Measurements from ENCODE around the gene NAALADL2. TPM values are rescaled to one million over a fixed set of nuclear protein-coding genes. Genes with fewer than 3 reads are reported as not detected.
"Not testable (repeated sequence)": the region's sequence is repeated elsewhere in the genome, so short reads cannot be mapped to it uniquely, and the experiment has no call there.

Gene NAALADL2
- total RNA-seq, 4 donors from 2014 or later = 0.36 to 9.2 (median 0.63) TPM

DNA sequence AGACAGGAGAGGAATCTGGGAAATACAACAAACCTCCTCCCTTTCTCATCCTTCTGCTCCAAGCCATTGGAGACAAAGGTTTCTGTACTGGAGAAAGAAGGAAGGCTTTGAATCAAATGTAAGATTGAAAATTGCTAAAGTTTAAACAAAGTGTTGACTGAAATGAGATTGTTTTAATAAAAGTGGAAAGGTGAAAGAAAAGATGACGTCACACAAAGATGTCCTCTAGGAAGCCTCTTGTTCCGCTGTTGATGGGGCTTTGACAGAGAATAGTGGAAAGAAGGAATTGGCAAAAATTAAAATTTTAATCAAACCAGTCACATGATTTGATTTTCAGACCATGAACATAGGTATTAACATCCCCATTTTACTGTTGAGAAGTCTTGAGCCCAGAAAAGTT lies 967.6 kb downstream of the NAALADL2 start:
- in situ Hi-C loops (cut with MboI; ENCODE audit: low sequenced_read_pairs in 4 of 4) (no loop called here), intact Hi-C loops (cut with DNase I; ENCODE audit: low total_unique reads) (no loop called here)
- DNase-seq (no peak), ATAC-seq (no peak)
- H3K9me3 ChIP-seq = no peaks in the 10 kb centered on the region
- TF ChIP-seq POLR2A (IDR thresholded peaks at IDR 0.05) = no peak
- TF ChIP-seq, protein P1, sequence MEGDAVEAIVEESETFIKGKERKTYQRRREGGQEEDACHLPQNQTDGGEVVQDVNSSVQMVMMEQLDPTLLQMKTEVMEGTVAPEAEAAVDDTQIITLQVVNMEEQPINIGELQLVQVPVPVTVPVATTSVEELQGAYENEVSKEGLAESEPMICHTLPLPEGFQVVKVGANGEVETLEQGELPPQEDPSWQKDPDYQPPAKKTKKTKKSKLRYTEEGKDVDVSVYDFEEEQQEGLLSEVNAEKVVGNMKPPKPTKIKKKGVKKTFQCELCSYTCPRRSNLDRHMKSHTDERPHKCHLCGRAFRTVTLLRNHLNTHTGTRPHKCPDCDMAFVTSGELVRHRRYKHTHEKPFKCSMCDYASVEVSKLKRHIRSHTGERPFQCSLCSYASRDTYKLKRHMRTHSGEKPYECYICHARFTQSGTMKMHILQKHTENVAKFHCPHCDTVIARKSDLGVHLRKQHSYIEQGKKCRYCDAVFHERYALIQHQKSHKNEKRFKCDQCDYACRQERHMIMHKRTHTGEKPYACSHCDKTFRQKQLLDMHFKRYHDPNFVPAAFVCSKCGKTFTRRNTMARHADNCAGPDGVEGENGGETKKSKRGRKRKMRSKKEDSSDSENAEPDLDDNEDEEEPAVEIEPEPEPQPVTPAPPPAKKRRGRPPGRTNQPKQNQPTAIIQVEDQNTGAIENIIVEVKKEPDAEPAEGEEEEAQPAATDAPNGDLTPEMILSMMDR (IDR thresholded peaks at IDR 0.05 in 4 of 5, conservative IDR thresholded peaks at IDR 0.05 in 1 of 5) = no peak
- no peaks in the 10 kb centered on the region for H3K36me3 ChIP-seq
- H3K27me3 ChIP-seq = no peaks in the 10 kb centered on the region
- no peaks in the 10 kb centered on the region for H3K4me1 ChIP-seq
- H3K4me3 ChIP-seq = no peak overlapping the region
- H3K27ac ChIP-seq = no peak overlapping the region

DNA sequence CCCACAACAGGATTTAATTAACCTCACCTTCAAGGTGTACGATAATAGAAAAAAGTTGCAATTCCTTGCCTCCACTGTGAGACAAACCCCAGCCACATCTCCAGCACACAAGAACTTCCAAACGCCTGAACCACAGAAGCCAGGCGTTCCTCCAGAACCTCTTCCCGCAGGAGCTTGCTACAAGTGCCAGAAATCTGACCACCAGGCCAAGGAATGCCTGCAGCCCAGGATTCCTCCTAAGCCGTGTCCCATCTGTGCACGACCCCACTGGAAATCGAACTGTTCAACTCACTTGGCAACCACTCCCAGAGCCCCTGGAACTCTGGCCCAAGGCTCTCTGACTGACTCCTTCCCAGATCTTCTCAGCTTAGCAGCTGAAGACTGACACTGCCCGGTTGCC lies 970.7 kb downstream of the NAALADL2 start:
- H3K4me1 ChIP-seq = not testable (repeated sequence)

DNA sequence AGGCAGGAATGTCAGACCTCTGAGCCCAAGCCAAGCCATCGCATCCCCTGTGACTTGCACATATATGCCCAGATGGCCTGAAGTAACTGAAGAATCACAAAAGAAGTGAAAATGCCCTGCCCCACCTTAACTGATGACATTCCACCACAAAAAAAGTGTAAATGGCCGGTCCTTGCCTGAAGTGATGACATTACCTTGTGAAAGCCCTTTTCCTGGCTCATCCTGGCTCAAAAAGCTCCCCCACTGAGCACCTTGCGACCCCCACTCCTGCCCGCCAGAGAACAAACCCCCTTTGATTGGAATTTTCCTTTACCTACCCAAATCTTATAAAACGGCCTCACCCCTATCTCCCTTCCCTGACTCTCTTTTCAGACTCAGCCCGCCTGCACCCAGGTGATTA lies 976.6 kb downstream of the NAALADL2 start:
- DNase-seq; H3K36me3 ChIP-seq; H3K4me3 ChIP-seq; ATAC-seq; in situ Hi-C loops (cut with MboI; ENCODE audit: low sequenced_read_pairs in 4 of 4); intact Hi-C loops (cut with DNase I; ENCODE audit: low total_unique reads); H3K9me3 ChIP-seq; H3K4me1 ChIP-seq; H3K27me3 ChIP-seq; H3K27ac ChIP-seq: not testable (repeated sequence)

More for the DNA sequence above, 970.7 kb downstream of the NAALADL2 start:
- intact Hi-C loops (cut with DNase I; ENCODE audit: low total_unique reads); H3K27me3 ChIP-seq; DNase-seq; ATAC-seq; H3K9me3 ChIP-seq; H3K36me3 ChIP-seq; in situ Hi-C loops (cut with MboI; ENCODE audit: low sequenced_read_pairs in 4 of 4); H3K27ac ChIP-seq; H3K4me3 ChIP-seq: not testable (repeated sequence)

DNA sequence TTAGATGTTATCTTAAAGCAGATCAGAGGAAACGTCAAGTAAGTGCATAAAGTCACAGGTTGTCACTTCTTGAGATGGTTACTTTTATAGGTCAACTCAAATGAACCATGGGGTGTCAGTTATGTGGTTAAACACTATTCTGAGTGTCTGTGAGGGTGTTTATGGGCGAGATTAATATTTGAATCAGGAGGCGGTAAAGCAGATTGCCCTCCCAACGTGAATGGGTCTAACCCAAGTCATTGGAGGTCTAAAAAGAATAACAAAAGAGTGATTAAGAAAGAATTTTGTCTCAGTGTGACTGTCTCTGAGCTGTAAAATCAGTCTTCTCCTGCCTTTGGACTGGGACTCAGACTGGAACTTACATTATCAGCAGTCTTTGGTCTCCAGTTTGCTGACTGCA lies 977.5 kb downstream of the NAALADL2 start:
- DNase-seq (no peak), ATAC-seq (no peak)
- H3K4me3 ChIP-seq = no peak overlapping the region
- H3K27ac ChIP-seq = no peak overlapping the region
- H3K9me3 ChIP-seq = no peaks in the 10 kb centered on the region
- TF ChIP-seq, protein P1 (IDR thresholded peaks at IDR 0.05 in 4 of 5, conservative IDR thresholded peaks at IDR 0.05 in 1 of 5) = no peak
- TF ChIP-seq POLR2A (IDR thresholded peaks at IDR 0.05) = no peak
- H3K4me1 ChIP-seq = no peaks in the 10 kb centered on the region
- no peaks in the 10 kb centered on the region for H3K27me3 ChIP-seq
- in situ Hi-C loops (cut with MboI; ENCODE audit: low sequenced_read_pairs in 4 of 4) = no loop called here
- H3K36me3 ChIP-seq = no peaks in the 10 kb centered on the region
- intact Hi-C loops (cut with DNase I; ENCODE audit: low total_unique reads) = no loop called here

DNA sequence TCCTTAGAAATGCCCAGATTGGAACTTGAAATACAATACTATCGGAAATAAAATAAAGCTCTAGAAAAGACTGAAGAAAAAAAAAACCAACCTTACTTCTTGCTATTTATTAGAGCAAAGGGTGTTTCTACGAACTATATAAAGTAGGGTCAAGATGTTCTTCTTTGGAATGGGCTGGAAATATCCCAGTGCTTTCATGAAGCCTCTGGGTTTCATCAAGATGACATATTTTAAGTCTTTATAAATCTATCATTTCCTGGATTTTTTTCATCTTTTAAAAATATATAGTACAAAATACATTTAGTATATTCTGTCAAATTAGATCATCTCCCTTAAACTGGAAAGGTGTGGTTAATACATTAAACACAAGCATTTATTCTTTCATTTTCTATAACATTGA lies 978.8 kb downstream of the NAALADL2 start:
- intact Hi-C loops (cut with DNase I; ENCODE audit: low total_unique reads) (no loop called here), in situ Hi-C loops (cut with MboI; ENCODE audit: low sequenced_read_pairs in 4 of 4) (no loop called here)
- Histone ChIP-seq H3K9me3 (no peaks in the 10 kb centered on the region), H3K27ac (no peak overlapping the region), H3K36me3 (no peaks in the 10 kb centered on the region), H3K4me3 (no peak overlapping the region), H3K27me3 (no peaks in the 10 kb centered on the region), H3K4me1 (no peaks in the 10 kb centered on the region)
- no peak for DNase-seq
- no peak for TF ChIP-seq POLR2A (IDR thresholded peaks at IDR 0.05)
- TF ChIP-seq, protein P1 (IDR thresholded peaks at IDR 0.05 in 4 of 5, conservative IDR thresholded peaks at IDR 0.05 in 1 of 5) = no peak
- no peak for ATAC-seq

DNA sequence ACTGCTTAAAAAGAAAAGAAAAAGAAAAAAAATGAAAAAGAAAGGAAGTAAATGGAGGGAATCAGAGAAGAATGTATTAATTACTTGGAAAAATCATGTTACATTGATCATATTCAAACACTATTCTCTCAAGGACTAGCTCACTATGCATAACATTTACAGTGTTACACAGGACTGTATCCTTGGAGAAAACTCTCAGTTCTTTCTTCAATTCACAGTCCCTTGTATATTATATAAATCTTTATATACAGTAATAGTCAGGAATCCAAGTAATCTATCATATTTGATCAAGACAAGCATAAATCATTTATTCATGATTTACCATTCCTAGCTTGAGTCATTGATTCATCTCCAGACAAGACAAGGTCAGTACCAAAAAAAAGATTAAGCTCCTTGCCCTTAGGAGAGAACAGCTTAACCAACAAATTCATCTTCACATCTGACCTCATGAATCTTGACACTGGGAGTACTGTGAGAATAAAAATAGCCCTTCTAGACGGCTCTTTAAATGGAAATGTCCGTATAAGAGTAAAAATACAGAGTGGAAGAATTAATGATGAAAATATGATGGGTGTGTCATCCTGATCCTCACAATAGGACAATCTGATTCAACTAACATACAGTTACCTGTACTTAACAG lies 980.4 kb downstream of the NAALADL2 start:
- TF ChIP-seq, protein P1 (IDR thresholded peaks at IDR 0.05 in 4 of 5, conservative IDR thresholded peaks at IDR 0.05 in 1 of 5) = no peak
- TF ChIP-seq POLR2A (IDR thresholded peaks at IDR 0.05) = no peak

More for the DNA sequence above, 980.4 kb downstream of the NAALADL2 start:
- Histone ChIP-seq H3K9me3 (no peaks in the 10 kb centered on the region), H3K27me3 (no peaks in the 10 kb centered on the region), H3K4me3 (no peak overlapping the region), H3K36me3 (no peaks in the 10 kb centered on the region), H3K27ac (no peak overlapping the region), H3K4me1 (no peaks in the 10 kb centered on the region)
- DNase-seq (no peak), ATAC-seq (no peak)
- in situ Hi-C loops (cut with MboI; ENCODE audit: low sequenced_read_pairs in 4 of 4) (no loop called here), intact Hi-C loops (cut with DNase I; ENCODE audit: low total_unique reads) (no loop called here)

Data from gastrocnemius medialis (tissue), 4 donors.